B cell (primary cell): Measurements from ENCODE around the gene RBPJ. TPM values are rescaled to one million over a fixed set of nuclear protein-coding genes. Genes with fewer than 3 reads are reported as not detected.

ENCODE experiments used
- ATAC-seq: fragments of 200-7000 bp; cut with Tn5 transposase; one replicate; pipeline ENCODE4 v1.10.0; 2021; ENCODE audit warnings: low read depth, mild to moderate bottlenecking, moderate number of reproducible peaks, moderate library complexity
- CTCF ChIA-PET: fragments of 350-600 bp; sonication (Branson Sonifier 250); formaldehyde crosslinking; loops from one replicate; lab custom pipeline; 2021; ENCODE audit warnings: antibody characterized with exemption, inconsistent platforms; lab: Charles Lee
- POLR2A ChIA-PET: fragments of 350-600 bp; sonication (Branson Sonifier 250); formaldehyde crosslinking; loops from one replicate; lab custom pipeline; 2021; ENCODE audit warnings: antibody characterized with exemption; lab: Charles Lee
- DNase-seq: peaks from one replicate; pipeline ENCODE4 v3.0.0; 2013
- H2AFZ ChIP-seq: 2 replicates; pipeline ENCODE4 v1.6.1; 2012; ENCODE audit warnings: mild to moderate bottlenecking, low read depth, low read length; ENCODE audit not compliant: insufficient read depth, poor library complexity, severe bottlenecking
- H3K27ac ChIP-seq, 2 donors: 1 replicate in 1 of 2; 2 replicates in 1 of 2; pipeline ENCODE4 v1.5.1; 2012 to 2013; ENCODE audit warnings: low read length in 2 of 2, mild to moderate bottlenecking in 2 of 2, moderate library complexity in 1 of 2
- H3K27me3 ChIP-seq, 4 experiments: fragments of 200-600 bp in 1 of 4; sonication (generic) in 1 of 4; replicated peaks in 1 of 4; 1 replicate in 2 of 4; 2 replicates in 2 of 4; pipeline versions ENCODE4 v1.6.1 to v1.7.0; 2013 to 2016; ENCODE audit warnings: low read length in 3 of 4, mild to moderate bottlenecking in 2 of 4, mixed read lengths in 1 of 4, moderate library complexity in 1 of 4; ENCODE audit not compliant: insufficient read depth in 4 of 4, control insufficient read depth in 3 of 4; ENCODE audit errors: control extremely low read depth in 1 of 4
- H3K36me3 ChIP-seq, 2 experiments: replicated peaks in 1 of 2; 1 replicate in 1 of 2; 2 replicates in 1 of 2; pipeline versions ENCODE4 v1.6.1 to v1.7.1; 2013; ENCODE audit warnings: low read length in 1 of 2; ENCODE audit not compliant: insufficient read depth in 2 of 2, control insufficient read depth in 1 of 2; ENCODE audit errors: control extremely low read depth in 1 of 2, extremely low read depth in 1 of 2
- H3K4me1 ChIP-seq, 2 donors: fragments of 200-600 bp in 1 of 2; sonication (generic) in 1 of 2; 1 replicate in 1 of 2; 2 replicates in 1 of 2; pipeline versions ENCODE4 v1.5.1 to v1.6.1; 2013 to 2017; ENCODE audit warnings: low read length in 2 of 2; ENCODE audit not compliant: control insufficient read depth in 2 of 2, insufficient read depth in 2 of 2
- H3K4me2 ChIP-seq: replicated peaks from 2 replicates; pipeline ENCODE3; 2012; ENCODE audit warnings: mild to moderate bottlenecking, low read depth, low read length; ENCODE audit not compliant: poor library complexity, severe bottlenecking
- H3K4me3 ChIP-seq, 5 experiments: fragments of 200-600 bp in 1 of 5; sonication (generic) in 1 of 5; 1 replicate in 3 of 5; 2 replicates in 2 of 5; pipeline versions ENCODE4 v1.5.1 to v1.7.0; 2011 to 2016; ENCODE audit warnings: low read length in 4 of 5, mild to moderate bottlenecking in 4 of 5, low read depth in 2 of 5, control low read depth in 1 of 5, moderate library complexity in 1 of 5; ENCODE audit not compliant: insufficient read depth in 1 of 5; ENCODE audit errors: control extremely low read depth in 1 of 5, extremely low read depth in 1 of 5
- H3K79me2 ChIP-seq: fragments of 200-600 bp; sonication (generic); one replicate; pipeline ENCODE4 v1.6.0; 2016; ENCODE audit warnings: low read length; ENCODE audit not compliant: control insufficient read depth, insufficient read depth
- H3K9ac ChIP-seq: fragments of 200-600 bp; sonication (generic); 2 replicates; pipeline ENCODE4 v1.6.1; 2017; ENCODE audit warnings: mild to moderate bottlenecking, low read length, moderate library complexity
- H3K9me3 ChIP-seq, 3 donors: one replicate each; pipeline versions ENCODE4 v1.6.1 to v1.7.1; 2013; ENCODE audit warnings: low read length in 2 of 3; ENCODE audit not compliant: control insufficient read depth in 2 of 3, insufficient read depth in 1 of 3; ENCODE audit errors: control extremely low read depth in 1 of 3
- H4K20me1 ChIP-seq: 2 replicates; pipeline ENCODE4 v1.6.0; 2012; ENCODE audit warnings: mild to moderate bottlenecking, low read length; ENCODE audit not compliant: insufficient read depth, control insufficient read depth, poor library complexity, severe bottlenecking
- H3K27ac Mint-ChIP-seq: one replicate; pipeline ENCODE4 v1.8.0; 2021; ENCODE audit warnings: mixed read lengths
- H3K27me3 Mint-ChIP-seq: one replicate; pipeline ENCODE4 v1.8.0; 2021; ENCODE audit warnings: mixed read lengths
- H3K4me1 Mint-ChIP-seq: one replicate; pipeline ENCODE4 v1.8.0; 2021; ENCODE audit warnings: mixed read lengths
- H3K4me3 Mint-ChIP-seq: one replicate; pipeline ENCODE4 v1.8.0; 2021; ENCODE audit warnings: mixed read lengths
- H3K9me3 Mint-ChIP-seq: one replicate; pipeline ENCODE4 v1.8.0; 2022; ENCODE audit warnings: mixed read lengths; ENCODE audit not compliant: insufficient read depth
- CTCF ChIP-seq: fragments of 200-600 bp; IDR thresholded peaks from one replicate; pipeline ENCODE4 v1.8.0; 2022; ENCODE audit warnings: antibody characterized with exemption, mild to moderate bottlenecking
- EZH2 ChIP-seq: IDR thresholded peaks from 2 replicates; pipeline ENCODE4 v1.6.1; 2012; ENCODE audit warnings: borderline replicate concordance, low read depth, mild to moderate bottlenecking, moderate library complexity, low read length; ENCODE audit not compliant: insufficient read depth, poor library complexity, severe bottlenecking
- WGBS: methylation state at CpG from one replicate; pipeline ENCODE4 v1.1.5; 2013; ENCODE audit warnings: missing lambda C conversion rate; ENCODE audit not compliant: insufficient coverage; 5-methylcytosine and 5-hydroxymethylcytosine counted together
- intact Hi-C: fragments of 100-400 bp; cut with micrococcal nuclease; formaldehyde crosslinking; loops from one replicate; pipeline ENCODE4 v1.10.0; 2022
- polyA plus RNA-seq: library from polyadenylated mRNA; depleted of rRNA; stranded (reverse); fragments of >200 nt; gene quantifications from 2 replicates; pipeline ENCODE4 v1.2.3, GENCODE V29; 2012
- total RNA-seq, 2 donors: library from RNA; stranded (reverse); fragments of 120-200 nt in 1 of 2; gene quantifications; 1 replicate in 1 of 2; 2 replicates in 1 of 2; pipeline versions ENCODE4 v1.2.3 to v1.2.4, GENCODE V29; 2013 to 2022

The RBPJ gene
- total and polyA plus RNA-seq, 2 donors (not counting 1 experiment from before 2014, with no cell fraction given) = 10.6 to 50.1 TPM

GRCh38 chr4:26365537-26366150 lies 44.8 kb downstream of the RBPJ start:
- Histone ChIP-seq H2AFZ (no peak overlapping the region), H3K9ac (no peak overlapping the region), H3K36me3 (no peaks in the 10 kb centered on the region), H4K20me1 (peaks cover 31% of the 10 kb centered on the region), H3K4me2 (no peak overlapping the region), H3K27me3 (no peaks in the 10 kb centered on the region), H3K4me1 (no peaks in the 10 kb centered on the region), H3K27ac (no peak overlapping the region), H3K79me2 (peaks cover 28% of the 10 kb centered on the region), H3K9me3 (no peaks in the 10 kb centered on the region), H3K4me3 (no peak overlapping the region)
- H3K27ac Mint-ChIP-seq = no peak overlapping the region
- no peak overlapping the region for H3K4me3 Mint-ChIP-seq
- TF ChIP-seq CTCF (no peak), EZH2 (no peak)
- ATAC-seq (no peak), DNase-seq (no peak)
- no peaks in the 10 kb centered on the region for H3K27me3 Mint-ChIP-seq
- H3K4me1 Mint-ChIP-seq = peaks cover 14% of the 10 kb centered on the region
- ChIA-PET CTCF (no interaction called here), POLR2A (no interaction called here)
- H3K9me3 Mint-ChIP-seq = no peaks in the 10 kb centered on the region
- no CpG with 5 or more reads among the region's 1 CpG for WGBS
- intact Hi-C loops = no loop called here

- H3K79me2 ChIP-seq = peaks cover 19% of the 10 kb centered on the region
- no peak for TF ChIP-seq EZH2
- TF ChIP-seq CTCF = no peak
- ATAC-seq (no peak), DNase-seq (no peak)
- H3K4me2 ChIP-seq = no peak overlapping the region
- Mint-ChIP-seq H3K4me1 (peaks cover 13% of the 10 kb centered on the region), H3K4me3 (no peak overlapping the region), H3K9me3 (no peaks in the 10 kb centered on the region), H3K27ac (no peak overlapping the region), H3K27me3 (no peaks in the 10 kb centered on the region)
- H3K27me3 ChIP-seq = no peaks in the 10 kb centered on the region
- H3K4me3 ChIP-seq = no peak overlapping the region
- peaks cover 4 to 5% of the 10 kb centered on the region in 2 donors for H3K4me1 ChIP-seq
- no peak overlapping the region for H3K27ac ChIP-seq
- H3K9ac ChIP-seq = no peak overlapping the region
- no peak overlapping the region for H2AFZ ChIP-seq
- WGBS = no CpG with 5 or more reads among the region's 1 CpG
- H3K9me3 ChIP-seq = no peaks in the 10 kb centered on the region
- H3K36me3 ChIP-seq = no peaks in the 10 kb centered on the region
- intact Hi-C loops = no loop called here
- ChIA-PET POLR2A (no interaction called here), CTCF (no interaction called here)
- H4K20me1 ChIP-seq = peaks cover 42% of the 10 kb centered on the region
These were observed 47.0 kb downstream of the RBPJ start for GRCh38 chr4:26367811-26368210.
